GM06990 (cell line): ENCODE measurements around the gene TAAR2.
A peak's percentile ranks its signal among the peaks of the same experiment; 100 is the strongest.
"Not testable (repeated sequence)": the region's sequence is repeated elsewhere in the genome, so short reads cannot be mapped to it uniquely, and the experiment has no call there.

ENCODE experiments used
- DNase-seq: peaks from one replicate; pipeline ENCODE4 v3.0.0-alpha.2; 2011; ENCODE audit not compliant: insufficient read length; ENCODE audit errors: extremely low read depth
- H3K27me3 ChIP-seq: replicated peaks from 2 replicates; pipeline ENCODE4 v1.6.0; 2011; ENCODE audit warnings: low read length; ENCODE audit not compliant: control insufficient read depth, insufficient read depth
- H3K36me3 ChIP-seq: 2 replicates; pipeline ENCODE4 v1.5.1; 2011; ENCODE audit warnings: low read length; ENCODE audit not compliant: control insufficient read depth, insufficient read depth
- H3K4me3 ChIP-seq: replicated peaks from 2 replicates; pipeline ENCODE4 v1.5.1; 2011; ENCODE audit warnings: low read depth, mild to moderate bottlenecking, control low read depth, low read length
- TF ChIP-seq, protein P1 (sequence below): IDR thresholded peaks from 2 replicates; pipeline ENCODE4 v1.5.1; 2011; ENCODE audit warnings: low read length, control low read depth, mild to moderate bottlenecking, inconsistent platforms; ENCODE audit not compliant: insufficient read depth, poor library complexity, severe bottlenecking

TAAR2 gene

DNA sequence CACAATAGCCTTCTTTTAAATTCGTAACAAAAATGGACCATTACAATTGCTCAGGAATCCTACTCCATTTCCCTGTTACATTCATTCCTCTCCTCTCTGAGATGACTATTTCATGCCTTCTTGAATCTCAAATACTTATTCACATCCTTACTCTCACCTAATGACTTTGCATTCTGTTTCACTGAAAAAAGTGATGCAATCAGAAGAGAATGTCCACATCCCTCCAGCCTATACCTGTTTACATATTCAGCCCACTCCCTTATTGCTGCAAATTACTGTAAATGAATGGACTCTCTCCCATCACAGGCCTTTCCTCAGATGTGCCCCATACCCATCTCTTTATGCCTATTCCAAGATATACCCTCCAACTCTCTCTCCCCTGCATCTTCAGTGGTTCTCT lies 26.4 kb upstream of the TAAR2 start:
- DNase-seq, result no peak
- TF ChIP-seq, protein P1, sequence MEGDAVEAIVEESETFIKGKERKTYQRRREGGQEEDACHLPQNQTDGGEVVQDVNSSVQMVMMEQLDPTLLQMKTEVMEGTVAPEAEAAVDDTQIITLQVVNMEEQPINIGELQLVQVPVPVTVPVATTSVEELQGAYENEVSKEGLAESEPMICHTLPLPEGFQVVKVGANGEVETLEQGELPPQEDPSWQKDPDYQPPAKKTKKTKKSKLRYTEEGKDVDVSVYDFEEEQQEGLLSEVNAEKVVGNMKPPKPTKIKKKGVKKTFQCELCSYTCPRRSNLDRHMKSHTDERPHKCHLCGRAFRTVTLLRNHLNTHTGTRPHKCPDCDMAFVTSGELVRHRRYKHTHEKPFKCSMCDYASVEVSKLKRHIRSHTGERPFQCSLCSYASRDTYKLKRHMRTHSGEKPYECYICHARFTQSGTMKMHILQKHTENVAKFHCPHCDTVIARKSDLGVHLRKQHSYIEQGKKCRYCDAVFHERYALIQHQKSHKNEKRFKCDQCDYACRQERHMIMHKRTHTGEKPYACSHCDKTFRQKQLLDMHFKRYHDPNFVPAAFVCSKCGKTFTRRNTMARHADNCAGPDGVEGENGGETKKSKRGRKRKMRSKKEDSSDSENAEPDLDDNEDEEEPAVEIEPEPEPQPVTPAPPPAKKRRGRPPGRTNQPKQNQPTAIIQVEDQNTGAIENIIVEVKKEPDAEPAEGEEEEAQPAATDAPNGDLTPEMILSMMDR, result no peak
- no peak overlapping the region for H3K4me3 ChIP-seq
- H3K36me3 ChIP-seq, result no peaks in the 10 kb centered on the region
- H3K27me3 ChIP-seq, result no peaks in the 10 kb centered on the region

DNA sequence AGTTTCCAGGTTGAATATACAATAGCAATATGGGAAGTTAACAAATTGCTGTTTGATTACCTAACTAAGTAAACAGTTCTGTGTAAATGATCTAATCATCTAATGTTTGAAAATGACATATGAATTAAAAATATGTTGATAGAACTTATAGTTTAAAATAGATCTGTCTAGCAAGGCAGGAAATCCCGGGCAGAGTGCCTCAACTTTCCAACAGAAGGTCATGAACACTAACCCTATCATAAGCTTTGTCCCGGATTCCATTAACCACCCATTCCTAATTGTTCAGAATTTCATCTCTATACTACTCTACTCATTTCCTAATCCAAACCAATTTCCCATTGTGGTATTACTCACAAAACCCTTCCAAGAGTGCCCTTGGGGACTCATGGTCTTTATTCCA lies 24.8 kb upstream of the TAAR2 start:
- Histone ChIP-seq H3K36me3 (no peaks in the 10 kb centered on the region), H3K27me3 (no peaks in the 10 kb centered on the region), H3K4me3 (no peak overlapping the region)
- TF ChIP-seq, protein P1, result no peak
- no peak for DNase-seq

DNA sequence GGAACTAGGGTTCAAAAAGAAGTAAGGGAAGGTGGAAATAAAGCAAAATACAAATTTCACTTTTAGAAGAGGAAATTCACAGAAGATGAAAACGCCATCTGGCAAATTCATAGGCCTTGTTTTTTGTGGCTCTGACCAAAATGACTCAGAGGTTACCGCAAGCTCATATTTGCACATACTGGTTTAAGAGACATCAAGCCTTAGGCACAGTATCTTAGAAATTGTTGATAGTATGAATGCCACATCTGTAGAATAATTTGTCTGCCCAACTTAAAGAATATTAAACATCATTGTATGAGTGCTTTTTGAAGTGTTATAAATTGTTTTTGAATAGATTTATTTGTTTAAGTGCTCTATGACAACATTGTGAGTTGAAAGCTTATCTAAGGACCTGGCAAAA lies 24.3 kb upstream of the TAAR2 start:
- Histone ChIP-seq H3K36me3 (no peaks in the 10 kb centered on the region), H3K27me3 (no peaks in the 10 kb centered on the region), H3K4me3 (no peak overlapping the region)
- TF ChIP-seq, protein P1, result no peak
- peak; percentile 4 for DNase-seq

DNA sequence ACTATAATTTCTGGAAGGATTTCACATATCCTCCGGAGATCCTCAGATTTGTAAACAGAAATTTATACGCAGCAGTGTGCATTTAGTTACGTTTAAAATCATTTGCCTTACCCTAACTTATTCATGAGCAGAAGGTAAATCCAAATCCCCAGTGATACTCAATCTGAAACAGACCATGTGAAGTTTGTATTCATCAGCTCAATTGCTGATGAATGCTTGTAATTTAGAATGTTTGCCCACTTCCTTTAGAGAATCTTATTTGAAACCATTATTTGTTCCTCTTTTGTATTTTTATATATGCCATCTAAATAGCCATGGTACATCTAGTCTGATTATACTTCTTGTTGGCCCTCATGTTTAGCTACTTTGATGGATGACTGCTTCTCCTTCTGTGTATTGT lies 19.5 kb upstream of the TAAR2 start:
- DNase-seq, result no peak
- H3K27me3 ChIP-seq, result no peaks in the 10 kb centered on the region
- TF ChIP-seq, protein P1, result no peak
- no peak overlapping the region for H3K4me3 ChIP-seq
- H3K36me3 ChIP-seq, result no peaks in the 10 kb centered on the region

DNA sequence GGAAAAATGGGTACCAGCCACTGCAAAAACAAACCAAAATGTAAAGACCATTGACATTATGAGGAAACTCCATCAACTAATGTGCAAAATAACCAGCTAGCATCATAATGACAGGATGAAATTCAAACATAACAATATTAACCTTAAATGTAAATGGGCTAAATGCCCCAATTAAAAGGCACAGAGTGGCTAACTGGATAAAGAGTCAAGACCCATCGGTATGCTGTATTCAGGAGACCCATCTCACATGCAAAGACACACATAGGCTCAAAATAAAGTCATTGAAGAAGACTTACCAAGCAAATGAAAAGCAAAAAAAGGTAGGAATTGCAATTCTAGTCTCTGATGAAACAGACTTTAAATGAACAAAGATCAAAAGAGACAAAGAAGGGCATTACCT lies 13.1 kb upstream of the TAAR2 start:
- not testable (repeated sequence) for H3K4me3 ChIP-seq, H3K27me3 ChIP-seq, DNase-seq, H3K36me3 ChIP-seq

DNA sequence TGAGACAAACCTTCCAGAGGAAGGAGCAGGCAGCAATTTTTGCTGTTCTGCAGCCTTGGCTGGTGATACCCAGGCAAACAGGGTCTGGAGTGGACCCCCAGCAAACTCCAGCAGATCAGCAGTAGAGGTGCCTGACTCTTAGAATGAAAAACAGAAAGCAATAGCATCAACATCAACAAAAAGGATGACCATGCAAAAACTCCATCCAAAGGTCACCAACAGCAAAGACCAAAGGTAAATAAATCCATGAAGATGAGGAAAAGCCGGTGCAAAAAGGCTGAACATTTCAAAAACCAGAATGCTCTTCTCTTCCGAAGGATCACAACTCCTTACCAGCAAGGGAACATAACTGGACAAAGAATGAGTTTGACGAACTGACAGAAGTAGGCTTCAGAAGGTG lies 11.8 kb upstream of the TAAR2 start:
- H3K36me3 ChIP-seq, H3K27me3 ChIP-seq, DNase-seq, H3K4me3 ChIP-seq: not testable (repeated sequence)

DNA sequence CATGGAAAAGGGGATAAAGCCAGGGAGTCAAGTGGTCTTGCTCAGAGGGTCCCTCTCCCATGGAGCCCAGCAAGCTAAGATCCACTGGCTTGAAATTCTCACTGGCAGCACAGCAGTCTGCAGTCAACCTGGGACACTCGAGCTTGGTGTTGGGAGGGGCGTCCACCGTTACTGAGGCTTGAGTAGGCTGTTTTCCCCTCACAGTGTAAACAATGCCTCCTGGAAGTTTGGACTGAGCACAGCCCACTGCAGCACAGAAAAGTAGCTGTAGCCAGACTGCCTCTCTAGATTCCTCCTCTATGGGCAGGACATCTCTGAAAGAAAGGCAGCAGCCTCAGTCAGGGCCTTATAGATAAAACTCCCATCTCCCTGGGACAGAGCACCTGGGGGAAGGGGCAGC lies 11.2 kb upstream of the TAAR2 start:
- not testable (repeated sequence) for H3K4me3 ChIP-seq, H3K27me3 ChIP-seq, H3K36me3 ChIP-seq, DNase-seq
